Measurements from ENCODE around the gene ABCB11.

- no peak for TF ChIP-seq SIN3A (IDR thresholded peaks at IDR 0.05; ENCODE audit: borderline replicate concordance, insufficient read depth, low read length)
- TF ChIP-seq POLR2AphosphoS5 (IDR thresholded peaks at IDR 0.05; ENCODE audit: low read depth, low read length) = no peak
- TF ChIP-seq REST (IDR thresholded peaks at IDR 0.05; ENCODE audit: insufficient read depth in 1 of 2, low read depth in 2 of 2, low read length in 2 of 2) = no peak
- TF ChIP-seq TAF1 (IDR thresholded peaks at IDR 0.05; ENCODE audit: borderline replicate concordance, insufficient read depth, low read length) = no peak
These were observed 28.9 kb downstream of the ABCB11 start for GRCh38 chr2:169002161-169002738.
